Astrocyte (in vitro differentiated cells and primary cell): ENCODE measurements around the gene PRDM15. TPM values are rescaled to one million over a fixed set of nuclear protein-coding genes. Genes with fewer than 3 reads are reported as not detected.

Experiments
- DNase-seq: peaks from one replicate; pipeline ENCODE4 v3.0.0-alpha.2; 2010; ENCODE audit warnings: low read depth
- FAIRE-seq: peaks from 2 replicates; lab custom pipeline; 2011; peaks lifted over from hg19 to GRCh38; lab: Jason Lieb, UNC
- H2AFZ ChIP-seq: 2 replicates; pipeline ENCODE4 v1.6.0; 2012; ENCODE audit warnings: low read depth, low read length, inconsistent platforms
- H3K27ac ChIP-seq: 2 replicates; pipeline ENCODE4 v1.5.1; 2011; ENCODE audit warnings: low read depth, low read length, inconsistent platforms
- H3K27me3 ChIP-seq: 2 replicates; pipeline ENCODE4 v1.6.0; 2011; ENCODE audit warnings: low read length, inconsistent platforms; ENCODE audit not compliant: insufficient read depth
- H3K36me3 ChIP-seq: 2 replicates; pipeline ENCODE4 v1.5.1; 2011; ENCODE audit warnings: low read length, inconsistent platforms; ENCODE audit not compliant: insufficient read depth
- H3K4me1 ChIP-seq: 2 replicates; pipeline ENCODE4 v1.5.1; 2011; ENCODE audit warnings: low read length, inconsistent platforms; ENCODE audit not compliant: insufficient read depth
- H3K4me2 ChIP-seq: 2 replicates; pipeline ENCODE4 v1.6.0; 2012; ENCODE audit warnings: low read length, inconsistent platforms
- H3K4me3 ChIP-seq: 2 replicates; pipeline ENCODE4 v1.5.1; 2011; ENCODE audit warnings: low read depth, mild to moderate bottlenecking, low read length, inconsistent platforms; ENCODE audit not compliant: insufficient read depth
- H3K79me2 ChIP-seq: 2 replicates; pipeline ENCODE4 v1.6.0; 2012; ENCODE audit warnings: mild to moderate bottlenecking, low read length, inconsistent platforms; ENCODE audit not compliant: insufficient read depth
- H3K9ac ChIP-seq: 2 replicates; pipeline ENCODE4 v1.6.0; 2012; ENCODE audit warnings: mild to moderate bottlenecking, low read length, inconsistent platforms
- H3K9me3 ChIP-seq: 2 replicates; pipeline ENCODE4 v1.5.1; 2012; ENCODE audit warnings: low read depth, mild to moderate bottlenecking, low read length, inconsistent platforms; ENCODE audit not compliant: insufficient read depth
- H4K20me1 ChIP-seq: 2 replicates; pipeline ENCODE4 v1.6.0; 2012; ENCODE audit warnings: low read length, inconsistent platforms; ENCODE audit not compliant: insufficient read depth
- H3K27ac Mint-ChIP-seq: one replicate; pipeline ENCODE4 v1.8.0; 2021; ENCODE audit warnings: mild to moderate bottlenecking, mixed read lengths; ENCODE audit not compliant: unreplicated experiment
- H3K27me3 Mint-ChIP-seq: one replicate; pipeline ENCODE4 v1.8.0; 2021; ENCODE audit warnings: low read depth, mixed read lengths; ENCODE audit not compliant: unreplicated experiment
- H3K36me3 Mint-ChIP-seq: one replicate; pipeline ENCODE4 v1.8.0; 2021; ENCODE audit warnings: low read depth, mixed read lengths; ENCODE audit not compliant: unreplicated experiment
- H3K4me1 Mint-ChIP-seq: one replicate; pipeline ENCODE4 v1.8.0; 2021; ENCODE audit warnings: low read depth, mixed read lengths; ENCODE audit not compliant: unreplicated experiment
- H3K4me3 Mint-ChIP-seq: one replicate; pipeline ENCODE4 v1.8.0; 2021; ENCODE audit warnings: mild to moderate bottlenecking, moderate library complexity, mixed read lengths; ENCODE audit not compliant: unreplicated experiment
- H3K9me3 Mint-ChIP-seq: one replicate; pipeline ENCODE4 v1.8.0; 2021; ENCODE audit warnings: mild to moderate bottlenecking, mixed read lengths; ENCODE audit not compliant: unreplicated experiment
- CTCF ChIP-seq: IDR thresholded peaks from 2 replicates; pipeline ENCODE4 v1.5.1; 2011; ENCODE audit warnings: low read depth, mild to moderate bottlenecking, inconsistent platforms, low read length, moderate library complexity; ENCODE audit not compliant: insufficient read depth
- EZH2 ChIP-seq: IDR thresholded peaks from 2 replicates; pipeline ENCODE4 v1.6.1; 2012; ENCODE audit warnings: mild to moderate bottlenecking, low read length, inconsistent platforms; ENCODE audit not compliant: insufficient read depth
- total RNA-seq: library from RNA; stranded (reverse); gene quantifications from 2 replicates; pipeline ENCODE4 v1.2.1, GENCODE V29; 2021

The PRDM15 gene
- total RNA-seq, 1 donor from 2014 or later = 6.8 TPM

- H3K4me2 ChIP-seq = no peak overlapping the region
- no peaks in the 10 kb centered on the region for H3K4me1 ChIP-seq
- peaks cover 25% of the 10 kb centered on the region for H4K20me1 ChIP-seq
- H2AFZ ChIP-seq = no peak overlapping the region
- Mint-ChIP-seq H3K27me3 (no peaks in the 10 kb centered on the region), H3K36me3 (peaks cover 14% of the 10 kb centered on the region), H3K4me1 (peaks cover 2% of the 10 kb centered on the region), H3K4me3 (no peak overlapping the region), H3K27ac (no peak overlapping the region), H3K9me3 (no peaks in the 10 kb centered on the region)
- no peaks in the 10 kb centered on the region for H3K79me2 ChIP-seq
- H3K27me3 ChIP-seq = no peaks in the 10 kb centered on the region
- no peak overlapping the region for H3K9ac ChIP-seq
- H3K9me3 ChIP-seq = no peaks in the 10 kb centered on the region
- H3K36me3 ChIP-seq = peaks cover 2% of the 10 kb centered on the region
- no peak for TF ChIP-seq CTCF
- no peak for TF ChIP-seq EZH2
- no peak for FAIRE-seq
- H3K27ac ChIP-seq = no peak overlapping the region
- DNase-seq = no peak
- no peak overlapping the region for H3K4me3 ChIP-seq
Measured at GRCh38 chr21:41831866-41832595, 47.1 kb downstream of the PRDM15 start.

- peaks cover 2% of the 10 kb centered on the region for H3K4me1 Mint-ChIP-seq
- no peaks in the 10 kb centered on the region for H3K27me3 Mint-ChIP-seq
- no peak overlapping the region for H3K4me3 Mint-ChIP-seq
Measured at GRCh38 chr21:41831453-41831831, 47.7 kb downstream of the PRDM15 start.

More at GRCh38 chr21:41831453-41831831, 47.7 kb downstream of the PRDM15 start:
- H3K27me3 ChIP-seq = no peaks in the 10 kb centered on the region
- TF ChIP-seq CTCF (no peak), EZH2 (no peak)
- FAIRE-seq = no peak
- H3K4me1 ChIP-seq = no peaks in the 10 kb centered on the region
- H3K27ac ChIP-seq = no peak overlapping the region
- no peak for DNase-seq
- H3K9me3 Mint-ChIP-seq = no peaks in the 10 kb centered on the region
- H3K9me3 ChIP-seq = no peaks in the 10 kb centered on the region
- peaks cover 11% of the 10 kb centered on the region for H3K36me3 Mint-ChIP-seq
- H3K4me2 ChIP-seq = no peak overlapping the region
- no peak overlapping the region for H3K9ac ChIP-seq
- H3K27ac Mint-ChIP-seq = no peak overlapping the region
- H3K36me3 ChIP-seq = no peaks in the 10 kb centered on the region
- H2AFZ ChIP-seq = no peak overlapping the region
- peaks cover 25% of the 10 kb centered on the region for H4K20me1 ChIP-seq
- H3K4me3 ChIP-seq = no peak overlapping the region
- H3K79me2 ChIP-seq = no peaks in the 10 kb centered on the region
